Neural crest cell (in vitro differentiated cells): ENCODE measurements around the gene TECPR1. TPM values are rescaled to one million over a fixed set of nuclear protein-coding genes. Genes with fewer than 3 reads are reported as not detected.

ENCODE experiments used
- DNase-seq: peaks from one replicate; pipeline ENCODE4 v3.0.0; 2021; ENCODE audit warnings: low read depth, mixed read lengths, low spot score
- H3K27ac Mint-ChIP-seq: one replicate; pipeline ENCODE4 v1.8.0; 2021; ENCODE audit warnings: mild to moderate bottlenecking, mixed read lengths; ENCODE audit not compliant: unreplicated experiment
- H3K27me3 Mint-ChIP-seq: 2 replicates; pipeline ENCODE4 v1.8.0; 2021; ENCODE audit warnings: low read depth, mild to moderate bottlenecking, mixed read lengths
- H3K36me3 Mint-ChIP-seq: 2 replicates; pipeline ENCODE4 v1.8.0; 2021; ENCODE audit warnings: low read depth, mild to moderate bottlenecking, mixed read lengths
- H3K4me1 Mint-ChIP-seq: 2 replicates; pipeline ENCODE4 v1.8.0; 2021; ENCODE audit warnings: mixed read lengths
- H3K4me3 Mint-ChIP-seq: one replicate; pipeline ENCODE4 v1.8.0; 2021; ENCODE audit warnings: mild to moderate bottlenecking, mixed read lengths
- H3K9me3 Mint-ChIP-seq: 2 replicates; pipeline ENCODE4 v1.8.0; 2021; ENCODE audit warnings: mixed read lengths
- CTCF ChIP-seq: fragments of 200-600 bp; sonication (generic); conservative IDR thresholded peaks from 2 replicates; pipeline ENCODE4 v1.5.0; 2021; ENCODE audit warnings: antibody characterized with exemption, mild to moderate bottlenecking
- long read RNA-seq: library from polyadenylated mRNA; unstranded; transcript quantifications from one replicate; pipeline ENCODE4 v2.0.0, GENCODE V29; 2020
- total RNA-seq: library from RNA; stranded (reverse); gene quantifications from 2 replicates; pipeline ENCODE4 v1.2.1, GENCODE V29; 2021

The TECPR1 gene
- 30.3 and 35.2 TPM in 2 replicates for total RNA-seq
- long read RNA-seq, partial matches to known transcripts = 1 of 1 reads
- long read RNA-seq, other reads (novel, unspliced or antisense) = 0 of 1 reads

DNA sequence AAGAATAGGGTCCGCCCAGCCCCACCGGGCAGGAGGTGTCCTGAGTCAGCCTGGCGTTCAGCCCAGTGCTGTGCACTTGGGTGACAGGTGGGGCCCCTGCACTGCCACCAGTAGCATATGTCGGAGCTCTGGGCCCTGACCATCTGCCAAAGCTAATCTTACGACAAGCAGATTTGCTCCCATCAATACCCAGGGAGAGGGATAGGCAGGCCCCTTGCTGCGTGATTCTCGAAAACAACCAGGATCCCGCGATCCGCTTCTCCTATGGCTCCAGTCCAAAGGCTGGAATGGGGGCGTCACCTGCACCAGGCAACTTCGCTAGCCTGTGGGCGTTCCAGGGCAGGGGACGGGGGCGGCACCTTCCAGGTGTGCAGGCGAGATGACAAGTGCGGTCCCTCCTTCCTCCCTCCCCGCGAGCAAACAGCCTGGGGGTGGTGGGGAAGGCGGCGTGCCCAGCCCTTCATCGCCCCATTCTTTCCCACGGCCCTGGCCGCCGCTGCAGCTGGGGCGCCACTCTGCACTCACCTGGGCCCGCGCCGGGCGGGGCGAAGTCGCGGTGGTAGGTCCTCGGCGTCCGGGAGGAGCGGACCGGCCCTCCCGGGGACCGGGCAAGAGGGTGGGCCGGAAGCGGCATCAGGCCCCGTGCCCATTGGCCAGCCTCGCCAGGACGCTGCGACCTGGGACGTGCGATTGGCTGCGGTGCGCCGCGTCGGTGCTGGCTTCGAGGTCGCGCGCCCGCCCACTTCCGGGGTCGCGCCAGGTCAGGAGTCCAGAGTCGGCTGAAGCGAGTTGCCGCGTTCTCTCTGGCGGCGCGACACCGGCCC lies at the start of gene TECPR1:
Gene TECPR1 (minus strand): TSS at position 632 of the 824 bp plus-strand sequence. CDS start 6,086 bp downstream, outside the sequence.
- Mint-ChIP-seq H3K27ac (peak within 1 kb of the TSS; percentile 71), H3K9me3 (no peaks in the 10 kb centered on the region), H3K36me3 (peaks cover 2% of the 10 kb centered on the region), H3K27me3 (no peaks in the 10 kb centered on the region), H3K4me3 (peak within 1 kb of the TSS; percentile 94), H3K4me1 (peaks cover 36% of the 10 kb centered on the region)
- DNase-seq = peak; percentile 85
- no peak for TF ChIP-seq CTCF

DNA sequence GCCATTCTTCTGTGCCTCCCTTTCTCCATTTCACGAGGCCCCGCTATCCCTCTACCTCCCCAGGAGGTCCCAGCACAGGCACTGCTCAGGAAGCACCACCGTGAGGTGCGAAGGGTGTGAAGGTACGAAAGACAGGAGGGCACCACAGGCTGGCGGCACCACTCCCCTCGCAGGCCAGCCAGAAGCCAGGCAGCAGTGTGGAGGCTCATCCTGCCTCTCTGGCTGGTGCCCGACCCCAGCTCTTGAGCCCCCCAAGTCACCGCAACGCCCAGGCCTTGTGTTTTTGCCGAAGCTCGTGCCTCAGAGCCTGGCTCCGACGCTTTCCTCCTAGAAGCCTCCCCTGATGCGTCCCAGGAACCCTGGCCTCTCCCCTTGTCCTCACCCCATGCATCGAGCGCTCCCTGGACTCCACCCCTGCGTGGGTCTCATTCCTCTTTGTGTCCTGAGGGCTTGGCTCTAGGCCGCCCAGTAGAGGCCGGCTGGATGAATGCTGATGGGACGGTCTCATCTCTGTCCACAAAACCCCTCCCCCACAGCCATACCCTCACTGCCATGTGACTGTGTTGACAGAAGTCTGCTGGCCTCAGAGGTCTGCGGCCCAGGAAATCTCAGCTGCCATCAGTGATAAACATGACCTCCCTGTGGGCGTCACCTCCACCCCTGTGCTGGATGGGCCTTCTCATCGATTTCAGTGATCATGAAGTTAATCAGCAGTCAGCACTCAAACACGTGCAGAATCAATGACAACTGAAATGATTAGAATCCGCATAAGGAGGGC lies 48.8 kb upstream of the TECPR1 start:
- H3K4me3 Mint-ChIP-seq = peak overlapping the region; percentile 38
- no peak for DNase-seq

DNA sequence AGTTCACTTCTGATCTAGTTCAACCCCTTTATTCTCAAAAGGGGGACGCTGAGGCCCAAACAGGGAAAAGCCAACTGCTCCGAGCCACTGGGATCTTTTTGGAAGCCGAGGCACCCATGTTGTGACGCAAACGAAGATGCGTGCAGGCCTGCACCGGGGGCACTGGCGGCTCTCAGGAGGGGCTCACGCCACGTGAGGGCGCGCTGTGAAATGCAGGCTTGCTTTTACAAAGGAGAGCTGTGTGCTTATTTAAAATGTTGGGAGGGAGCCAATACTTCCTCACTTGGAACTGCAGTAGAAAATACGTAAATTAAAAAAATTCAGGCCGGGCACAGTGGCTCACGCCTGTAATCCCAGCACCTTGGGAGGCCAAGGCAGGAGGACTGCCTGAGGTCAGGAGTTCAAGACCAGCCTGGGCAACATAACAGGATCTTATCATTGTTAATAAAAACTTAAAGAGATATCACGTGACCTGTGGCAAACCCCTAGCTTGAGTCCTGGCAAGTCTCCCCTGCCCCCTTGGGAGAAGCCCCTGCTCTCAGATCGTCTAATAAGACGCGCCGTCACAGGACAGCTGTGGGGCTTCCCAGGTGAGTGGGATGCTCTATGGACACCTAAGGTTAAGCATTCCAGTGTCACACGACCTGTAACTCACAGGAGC lies 45.7 kb upstream of the TECPR1 start:
- no peaks in the 10 kb centered on the region for H3K36me3 Mint-ChIP-seq
- no peaks in the 10 kb centered on the region for H3K27me3 Mint-ChIP-seq
- no peak overlapping the region for H3K4me3 Mint-ChIP-seq
- DNase-seq = no peak
- H3K4me1 Mint-ChIP-seq = peaks cover 7% of the 10 kb centered on the region
- no peak for TF ChIP-seq CTCF
- no peaks in the 10 kb centered on the region for H3K9me3 Mint-ChIP-seq
- H3K27ac Mint-ChIP-seq = no peak overlapping the region

More for the DNA sequence above, 48.8 kb upstream of the TECPR1 start:
- Mint-ChIP-seq H3K27me3 (no peaks in the 10 kb centered on the region), H3K27ac (peak overlapping the region; percentile 78), H3K9me3 (no peaks in the 10 kb centered on the region), H3K4me1 (peaks cover 20% of the 10 kb centered on the region), H3K36me3 (no peaks in the 10 kb centered on the region)
- no peak for TF ChIP-seq CTCF

DNA sequence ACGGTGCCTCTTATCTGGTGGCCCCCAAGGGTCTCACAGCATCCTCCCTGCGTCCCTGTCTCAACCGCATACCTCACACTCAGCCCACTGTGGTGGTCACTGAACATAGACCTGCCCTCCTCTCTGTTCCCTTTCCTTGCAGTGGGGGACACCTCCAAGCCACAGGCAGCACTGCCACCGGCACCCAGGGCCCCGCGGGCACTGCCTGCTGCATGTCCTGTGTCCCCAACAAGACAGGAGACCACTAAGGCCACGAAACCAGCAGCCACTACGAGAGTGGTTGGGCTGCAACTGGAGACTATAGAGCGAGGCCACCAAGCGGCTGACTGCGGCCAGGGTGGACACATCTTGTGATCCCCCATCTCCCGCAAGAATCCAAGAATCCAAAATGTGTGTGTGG lies 44.8 kb upstream of the TECPR1 start:
- H3K4me1 Mint-ChIP-seq = peaks cover 7% of the 10 kb centered on the region

More for the DNA sequence above, 44.8 kb upstream of the TECPR1 start:
- Mint-ChIP-seq H3K27ac (no peak overlapping the region), H3K9me3 (no peaks in the 10 kb centered on the region), H3K36me3 (no peaks in the 10 kb centered on the region), H3K27me3 (no peaks in the 10 kb centered on the region), H3K4me3 (no peak overlapping the region)
- DNase-seq = no peak
- TF ChIP-seq CTCF = no peak
